Testis (tissue), 2 donors: ENCODE measurements around the gene TECPR2.

Experiments used
- CTCF ChIP-seq, 3 experiments: fragments of 450-650 bp in 2 of 3; fragments of 200-600 bp in 1 of 3; sonication (generic) in 1 of 3; IDR thresholded peaks; one replicate each; pipeline ENCODE4 v1.5.1; 2016 to 2019; ENCODE audit warnings: antibody characterized with exemption in 3 of 3, mild to moderate bottlenecking in 2 of 3, moderate library complexity in 1 of 3
- POLR2A ChIP-seq: fragments of 450-650 bp; IDR thresholded peaks from one replicate; pipeline ENCODE4 v1.6.1; 2017; ENCODE audit warnings: antibody characterized with exemption, mild to moderate bottlenecking, moderate library complexity

DNA sequence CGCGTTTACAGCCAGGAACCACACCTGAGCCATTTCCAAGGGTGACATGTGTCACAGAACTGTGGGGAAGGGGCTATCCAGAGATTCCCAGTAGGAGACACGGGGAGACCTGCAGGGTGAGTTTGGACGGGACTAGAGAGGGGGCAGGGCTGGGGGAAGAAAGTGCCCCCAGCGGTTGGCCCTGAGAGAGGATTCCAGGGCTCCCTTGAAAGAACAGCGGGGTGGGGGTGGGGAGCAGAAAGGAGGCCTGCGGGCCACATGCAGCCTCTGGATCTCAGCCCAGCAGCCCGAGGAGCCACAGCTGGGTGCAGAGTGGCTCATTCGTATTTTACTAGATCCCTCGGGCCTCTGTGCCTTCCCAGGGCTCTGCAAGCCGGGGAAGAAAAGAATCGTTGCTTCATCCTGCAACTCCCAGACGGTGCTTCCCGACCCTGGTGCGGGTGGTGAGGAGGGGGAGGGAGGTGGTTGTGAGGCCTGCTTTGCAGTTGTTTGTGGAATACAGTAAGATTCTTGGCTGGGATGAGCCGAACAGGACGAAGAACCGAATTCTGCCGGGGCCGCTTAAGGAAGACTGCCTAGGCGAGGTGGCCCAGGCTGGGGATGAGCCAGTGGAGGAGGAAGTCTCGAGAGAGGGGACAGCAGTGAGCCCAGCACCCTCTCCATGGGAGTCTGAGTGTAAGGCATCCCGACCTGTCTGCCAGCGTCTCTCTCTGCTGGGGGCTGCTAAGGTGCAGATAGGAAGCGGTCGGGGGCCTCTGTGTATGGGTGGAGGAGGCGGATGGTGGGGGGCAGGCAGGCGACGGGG, 182.9 kb downstream of the TECPR2 start:
- TF ChIP-seq CTCF (IDR thresholded peaks at IDR 0.05) (no peak), POLR2A (no peak)
